Measurements from ENCODE around the gene EML6. TPM values are rescaled to one million over a fixed set of nuclear protein-coding genes. Genes with fewer than 3 reads are reported as not detected.

Gene EML6
- total RNA-seq, 1 donor from 2014 or later, result 1.1 TPM

- TF ChIP-seq CTCF (IDR thresholded peaks at IDR 0.05), result no peak
- Mint-ChIP-seq H3K9me3 (ENCODE audit: unreplicated experiment) (no peaks in the 10 kb centered on the region), H3K4me3 (ENCODE audit: unreplicated experiment) (no peak overlapping the region), H3K4me1 (ENCODE audit: unreplicated experiment) (peaks cover 12% of the 10 kb centered on the region), H3K27me3 (ENCODE audit: unreplicated experiment) (no peaks in the 10 kb centered on the region), H3K27ac (ENCODE audit: unreplicated experiment) (no peak overlapping the region), H3K36me3 (ENCODE audit: unreplicated experiment) (no peaks in the 10 kb centered on the region)
- DNase-seq (ENCODE audit: extremely low spot score, unreplicated experiment), result peak; percentile 23
Observed at GRCh38 chr2:54950811-54951210, 227.3 kb downstream of the EML6 start.

DNA sequence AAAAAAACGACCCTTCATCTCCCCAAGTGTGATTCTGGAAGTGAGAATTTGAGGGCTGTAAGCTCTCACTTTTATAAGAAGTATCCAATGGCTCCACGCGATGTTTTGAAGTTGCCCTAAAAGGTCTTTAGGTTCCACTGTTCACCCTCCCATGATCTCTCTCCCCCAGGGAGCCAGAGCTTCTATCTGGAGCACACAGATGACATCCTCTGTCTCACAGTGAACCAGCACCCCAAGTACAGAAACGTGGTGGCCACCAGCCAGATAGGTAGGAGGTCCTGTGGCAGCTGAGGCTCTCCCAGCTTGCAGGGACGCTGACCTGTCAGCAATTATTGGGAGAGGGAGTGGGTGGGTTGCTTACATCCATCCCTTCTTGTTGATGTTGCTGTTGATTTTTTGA, 229.0 kb downstream of the EML6 start:
- Mint-ChIP-seq H3K4me3 (ENCODE audit: unreplicated experiment) (no peak overlapping the region), H3K9me3 (ENCODE audit: unreplicated experiment) (no peaks in the 10 kb centered on the region), H3K36me3 (ENCODE audit: unreplicated experiment) (no peaks in the 10 kb centered on the region), H3K4me1 (ENCODE audit: unreplicated experiment) (peaks cover 7% of the 10 kb centered on the region), H3K27ac (ENCODE audit: unreplicated experiment) (no peak overlapping the region), H3K27me3 (ENCODE audit: unreplicated experiment) (no peaks in the 10 kb centered on the region)
- DNase-seq (ENCODE audit: extremely low spot score, unreplicated experiment), result no peak
- TF ChIP-seq CTCF (IDR thresholded peaks at IDR 0.05), result no peak

GRCh38 chr2:54952978-54953456, 229.6 kb downstream of the EML6 start:
- Mint-ChIP-seq H3K36me3 (ENCODE audit: unreplicated experiment) (no peaks in the 10 kb centered on the region), H3K4me3 (ENCODE audit: unreplicated experiment) (no peak overlapping the region), H3K27ac (ENCODE audit: unreplicated experiment) (no peak overlapping the region), H3K27me3 (ENCODE audit: unreplicated experiment) (no peaks in the 10 kb centered on the region), H3K4me1 (ENCODE audit: unreplicated experiment) (peaks cover 7% of the 10 kb centered on the region), H3K9me3 (ENCODE audit: unreplicated experiment) (no peaks in the 10 kb centered on the region)
- TF ChIP-seq CTCF (IDR thresholded peaks at IDR 0.05), result no peak
- DNase-seq (ENCODE audit: extremely low spot score, unreplicated experiment), result no peak

DNA sequence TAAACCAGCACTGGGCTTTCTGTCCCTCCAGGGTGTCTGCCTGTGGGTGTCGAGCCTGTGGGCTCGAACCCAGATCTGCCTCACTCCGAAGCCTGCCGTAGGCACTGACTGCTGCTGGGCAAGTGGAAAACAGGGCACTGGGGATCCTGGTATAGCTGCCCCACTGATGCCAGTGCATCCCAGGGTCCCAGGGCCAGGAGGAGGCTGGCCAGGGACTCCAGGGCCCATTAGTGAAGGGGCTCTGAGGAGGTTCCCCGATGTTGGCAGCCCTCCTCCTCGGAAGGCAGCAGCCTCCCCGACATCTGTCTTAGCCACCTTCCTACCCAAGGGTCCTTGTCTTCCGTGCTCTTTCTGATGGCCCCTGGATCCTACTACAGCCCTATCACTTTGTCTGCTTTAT, 230.7 kb downstream of the EML6 start:
- Mint-ChIP-seq H3K4me1 (ENCODE audit: unreplicated experiment) (peaks cover 7% of the 10 kb centered on the region), H3K27ac (ENCODE audit: unreplicated experiment) (no peak overlapping the region), H3K27me3 (ENCODE audit: unreplicated experiment) (no peaks in the 10 kb centered on the region), H3K36me3 (ENCODE audit: unreplicated experiment) (no peaks in the 10 kb centered on the region), H3K4me3 (ENCODE audit: unreplicated experiment) (no peak overlapping the region), H3K9me3 (ENCODE audit: unreplicated experiment) (no peaks in the 10 kb centered on the region)
- no peak for DNase-seq (ENCODE audit: extremely low spot score, unreplicated experiment)
- TF ChIP-seq CTCF (IDR thresholded peaks at IDR 0.05), result no peak

DNA sequence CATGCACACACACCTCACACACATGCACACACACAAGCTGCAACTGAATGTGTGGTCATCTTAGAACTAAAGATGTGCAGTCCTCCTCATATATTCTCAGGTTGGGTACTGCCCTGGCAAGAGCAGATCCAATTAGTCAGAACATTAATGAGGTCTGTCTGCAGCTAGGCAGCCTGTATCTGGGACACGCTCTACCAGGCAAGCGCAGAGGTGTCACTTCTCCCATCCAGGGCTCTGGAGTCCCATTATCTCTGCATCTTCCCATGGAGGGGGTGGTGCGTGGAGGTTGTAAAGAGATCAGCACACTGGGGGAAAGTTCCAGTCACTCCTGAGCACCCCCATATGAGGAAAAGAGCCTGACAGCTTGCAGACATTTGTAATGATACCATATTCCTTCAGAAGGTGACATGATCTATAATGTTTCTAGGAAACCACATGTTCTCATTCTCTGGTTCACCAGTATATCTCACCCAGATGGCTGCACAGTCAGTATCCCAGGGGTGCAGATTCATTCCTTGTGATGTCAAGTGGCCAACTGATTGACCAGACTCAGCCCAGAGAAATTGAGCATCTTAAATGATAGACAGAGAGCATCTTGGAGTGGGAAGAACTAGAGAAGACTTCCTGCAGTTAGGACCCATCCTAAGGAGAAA, 231.4 kb downstream of the EML6 start:
- no peaks in the 10 kb centered on the region for H3K27me3 Mint-ChIP-seq (ENCODE audit: unreplicated experiment)
- no peak for DNase-seq (ENCODE audit: extremely low spot score, unreplicated experiment)
- H3K27ac Mint-ChIP-seq (ENCODE audit: unreplicated experiment), result no peak overlapping the region
- TF ChIP-seq CTCF (IDR thresholded peaks at IDR 0.05), result no peak
- no peaks in the 10 kb centered on the region for H3K9me3 Mint-ChIP-seq (ENCODE audit: unreplicated experiment)
- H3K4me1 Mint-ChIP-seq (ENCODE audit: unreplicated experiment), result peaks cover 7% of the 10 kb centered on the region
- no peaks in the 10 kb centered on the region for H3K36me3 Mint-ChIP-seq (ENCODE audit: unreplicated experiment)
- H3K4me3 Mint-ChIP-seq (ENCODE audit: unreplicated experiment), result no peak overlapping the region
